ENCODE data around the gene TSPAN4. TPM values are rescaled to one million over a fixed set of nuclear protein-coding genes. Genes with fewer than 3 reads are reported as not detected.
A peak's percentile ranks its signal among the peaks of the same experiment; 100 is the strongest.

The TSPAN4 gene
- total RNA-seq, 1 experiment from 2014 or later, result 26.9 TPM

GRCh38 chr11:833114-833791, 9.4 kb upstream of the TSPAN4 start:
- H3K27me3 ChIP-seq, result no peaks in the 10 kb centered on the region
- peak in 1 of 2 experiments; percentile 62 for DNase-seq
- H3K9me3 ChIP-seq (replicated peaks), result no peaks in the 10 kb centered on the region
- H3K27ac ChIP-seq, result peak overlapping the region; percentile 82
- peaks cover 22% of the 10 kb centered on the region for H3K36me3 ChIP-seq
- H3K4me3 ChIP-seq, result peak overlapping the region; percentile 86
- peaks cover 29% of the 10 kb centered on the region for H3K4me1 ChIP-seq

DNA sequence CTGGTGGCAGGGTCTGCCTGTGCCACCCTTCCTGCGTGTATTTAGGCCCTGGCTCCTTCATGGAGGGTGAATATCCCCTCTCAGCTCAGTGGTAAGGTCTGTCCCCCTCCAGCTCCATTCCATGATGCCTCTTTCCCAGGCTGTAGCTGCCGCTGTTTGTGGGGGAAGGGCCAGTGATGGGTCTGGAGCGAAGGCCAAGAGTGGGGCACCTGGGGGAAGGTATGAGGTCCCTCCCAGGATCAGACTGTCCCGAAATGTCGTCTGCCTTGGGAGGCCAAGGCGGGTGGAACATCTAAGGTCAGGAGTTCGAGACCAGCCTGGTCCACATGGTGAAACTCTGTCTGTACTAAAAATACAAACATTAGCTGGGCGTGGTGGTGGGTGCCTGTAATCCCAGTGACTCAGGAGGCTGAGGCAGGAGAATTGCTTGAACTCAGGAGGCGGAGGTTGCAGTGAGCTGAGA, 8.8 kb upstream of the TSPAN4 start:
- peak overlapping the region; percentile 82; the same call in 1 of the 2 replicates for H3K27ac ChIP-seq
- no peak for DNase-seq
- peaks cover 27% of the 10 kb centered on the region for H3K36me3 ChIP-seq
- no peaks in the 10 kb centered on the region for H3K9me3 ChIP-seq (replicated peaks)
- peak overlapping the region; percentile 86 for H3K4me3 ChIP-seq
- H3K27me3 ChIP-seq, result no peaks in the 10 kb centered on the region
- H3K4me1 ChIP-seq, result peaks cover 24% of the 10 kb centered on the region

DNA sequence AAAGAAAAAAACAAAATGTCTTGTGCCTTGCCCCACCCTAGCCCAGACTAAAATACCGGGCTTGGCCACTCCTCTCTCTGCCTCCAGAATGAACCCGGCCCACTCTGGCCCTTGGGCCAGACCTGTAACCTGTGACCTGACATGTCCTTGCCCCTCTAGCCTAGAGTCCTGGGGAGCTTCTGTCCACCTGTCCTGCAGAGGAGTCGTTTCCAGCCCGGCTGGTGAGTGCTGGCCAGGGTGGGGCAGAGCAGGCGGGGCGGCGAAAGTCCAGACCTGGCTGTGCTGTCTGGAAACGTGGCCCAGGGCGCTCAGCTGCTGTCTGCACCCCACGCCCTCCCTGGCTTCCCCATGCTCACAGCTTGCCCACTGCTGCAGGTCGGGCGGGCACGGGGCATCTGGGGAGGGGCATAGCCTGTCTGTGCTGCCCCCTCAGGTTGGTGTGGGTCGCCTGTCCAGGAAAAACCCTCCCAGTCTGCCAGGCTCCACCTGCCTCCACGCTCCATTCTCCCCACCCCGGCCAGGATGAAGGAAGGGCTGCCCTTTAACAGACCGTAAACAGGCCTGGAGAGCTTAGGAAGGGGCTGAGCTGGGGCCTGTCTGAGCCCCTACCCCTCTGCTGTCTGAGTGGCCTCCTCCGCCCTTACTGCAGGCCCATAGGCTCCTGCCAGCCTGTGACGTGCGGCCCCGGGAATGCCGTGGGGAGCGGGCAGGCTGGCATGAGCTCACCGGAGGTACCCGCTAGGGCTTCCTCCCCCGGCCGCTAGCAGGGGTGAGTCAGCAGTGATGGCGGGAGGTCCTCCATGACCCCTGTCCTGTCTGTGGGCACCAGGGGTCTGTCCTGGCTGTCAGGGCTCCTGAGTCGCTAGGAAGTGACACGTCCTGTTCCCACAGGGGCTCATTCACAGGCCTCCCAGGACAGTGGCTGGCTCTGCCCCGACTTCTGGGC, 8.0 kb upstream of the TSPAN4 start:
- H3K4me3 ChIP-seq, result no peak overlapping the region; the same call in 1 of the 2 replicates
- no peaks in the 10 kb centered on the region for H3K9me3 ChIP-seq (replicated peaks)
- no peak overlapping the region for H3K27ac ChIP-seq
- H3K36me3 ChIP-seq, result peaks cover 35% of the 10 kb centered on the region
- peaks cover 24% of the 10 kb centered on the region for H3K4me1 ChIP-seq
- H3K27me3 ChIP-seq, result no peaks in the 10 kb centered on the region
- no peak for DNase-seq

DNA sequence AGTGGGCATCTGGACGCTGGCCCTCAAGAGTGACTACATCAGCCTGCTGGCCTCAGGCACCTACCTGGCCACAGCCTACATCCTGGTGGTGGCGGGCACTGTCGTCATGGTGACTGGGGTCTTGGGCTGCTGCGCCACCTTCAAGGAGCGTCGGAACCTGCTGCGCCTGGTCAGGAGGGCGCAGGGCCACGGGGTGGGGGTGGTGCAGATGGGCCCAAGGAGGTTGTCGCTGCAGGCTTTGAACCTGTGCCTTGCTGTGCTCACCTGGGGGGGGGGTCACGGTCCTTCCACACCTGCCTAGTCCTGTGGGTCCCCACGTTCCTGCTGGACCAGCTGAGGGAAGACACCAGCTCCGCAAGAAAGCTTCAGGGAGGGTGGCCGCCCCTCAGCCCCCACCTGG, 6.4 kb upstream of the TSPAN4 start:
- Histone ChIP-seq H3K9me3 (replicated peaks) (no peaks in the 10 kb centered on the region), H3K27ac (no peak overlapping the region), H3K27me3 (no peaks in the 10 kb centered on the region), H3K36me3 (peaks cover 50% of the 10 kb centered on the region), H3K4me1 (peaks cover 18% of the 10 kb centered on the region), H3K4me3 (no peak overlapping the region)
- DNase-seq, result no peak

- Histone ChIP-seq H3K27ac (no peak overlapping the region), H3K4me3 (no peak overlapping the region), H3K4me1 (peaks cover 17% of the 10 kb centered on the region), H3K9me3 (replicated peaks) (no peaks in the 10 kb centered on the region), H3K36me3 (peaks cover 50% of the 10 kb centered on the region), H3K27me3 (no peaks in the 10 kb centered on the region)
- DNase-seq, result no peak
Observed at GRCh38 chr11:836700-837099, 6.0 kb upstream of the TSPAN4 start.

DNA sequence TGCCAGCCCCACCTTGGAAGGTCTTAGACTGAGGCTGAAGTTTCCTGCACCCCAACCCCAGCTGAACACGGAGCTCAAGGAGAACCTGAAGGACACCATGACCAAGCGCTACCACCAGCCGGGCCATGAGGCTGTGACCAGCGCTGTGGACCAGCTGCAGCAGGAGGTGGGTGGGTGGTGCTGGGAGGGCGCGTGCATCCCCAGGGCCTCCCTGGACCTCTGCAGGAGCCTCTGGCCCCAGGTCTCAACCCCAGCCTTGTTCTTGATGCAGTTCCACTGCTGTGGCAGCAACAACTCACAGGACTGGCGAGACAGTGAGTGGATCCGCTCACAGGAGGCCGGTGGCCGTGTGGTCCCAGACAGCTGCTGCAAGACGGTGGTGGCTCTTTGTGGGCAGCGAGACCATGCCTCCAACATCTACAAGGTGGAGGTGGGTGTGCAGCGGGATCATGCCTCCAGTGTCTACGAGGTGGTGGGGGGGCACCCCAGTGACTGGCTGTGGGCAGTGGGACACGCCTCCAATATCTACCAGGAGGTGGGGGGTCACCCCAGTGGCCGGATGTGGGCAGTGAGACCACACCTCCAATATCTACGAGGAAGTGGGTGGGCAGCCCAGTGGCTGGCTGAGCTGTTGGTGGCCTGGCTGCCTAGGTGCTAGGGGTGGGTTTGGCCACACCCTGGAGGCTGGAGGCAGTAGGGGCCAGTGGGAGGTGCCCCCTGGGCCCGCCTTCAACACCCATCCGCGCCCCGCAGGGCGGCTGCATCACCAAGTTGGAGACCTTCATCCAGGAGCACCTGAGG, 5.3 kb upstream of the TSPAN4 start:
- H3K27me3 ChIP-seq, result no peaks in the 10 kb centered on the region
- peaks cover 10% of the 10 kb centered on the region; the same call in 1 of the 2 replicates for H3K4me1 ChIP-seq
- H3K4me3 ChIP-seq, result no peak overlapping the region
- no peaks in the 10 kb centered on the region for H3K9me3 ChIP-seq (replicated peaks)
- H3K36me3 ChIP-seq, result peaks cover 50% of the 10 kb centered on the region
- H3K27ac ChIP-seq, result no peak overlapping the region
- DNase-seq, result no peak

GRCh38 chr11:837990-838307, 4.7 kb upstream of the TSPAN4 start:
- no peaks in the 10 kb centered on the region for H3K9me3 ChIP-seq (replicated peaks)
- no peak overlapping the region for H3K27ac ChIP-seq
- peaks cover 50% of the 10 kb centered on the region for H3K36me3 ChIP-seq
- no peak for DNase-seq
- peaks cover 9% of the 10 kb centered on the region; the same call in 1 of the 2 replicates for H3K4me1 ChIP-seq
- no peaks in the 10 kb centered on the region for H3K27me3 ChIP-seq
- H3K4me3 ChIP-seq, result no peak overlapping the region

- peaks cover 9% of the 10 kb centered on the region; the same call in 1 of the 2 replicates for H3K4me1 ChIP-seq
- no peak overlapping the region for H3K4me3 ChIP-seq
- no peaks in the 10 kb centered on the region for H3K27me3 ChIP-seq
- H3K9me3 ChIP-seq (replicated peaks), result no peaks in the 10 kb centered on the region
- no peak overlapping the region for H3K27ac ChIP-seq
- peak in 1 of 2 experiments; percentile 60 for DNase-seq
- peaks cover 50% of the 10 kb centered on the region for H3K36me3 ChIP-seq
Observed at GRCh38 chr11:838441-839279, 4.0 kb upstream of the TSPAN4 start.

DNA sequence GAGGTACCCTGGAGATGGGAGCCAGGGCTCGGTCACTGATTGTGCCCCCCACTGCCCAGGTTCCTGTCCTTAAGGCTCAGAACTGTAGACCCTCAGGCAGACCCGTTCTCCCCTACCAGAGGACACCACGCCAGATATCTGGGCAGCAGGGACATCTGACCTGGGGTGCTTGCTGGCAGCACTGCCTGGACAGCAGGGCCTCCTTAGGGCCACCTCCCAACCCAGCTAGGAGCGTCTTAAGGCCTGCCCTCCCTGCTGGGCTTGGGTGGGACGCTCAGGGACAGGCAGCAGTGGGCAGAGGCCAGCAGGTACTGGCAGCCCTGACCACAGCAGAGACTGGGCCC, 3.4 kb upstream of the TSPAN4 start:
- peaks cover 50% of the 10 kb centered on the region for H3K36me3 ChIP-seq
- no peak for DNase-seq
- H3K4me1 ChIP-seq, result peaks cover 9% of the 10 kb centered on the region; the same call in 1 of the 2 replicates
- H3K4me3 ChIP-seq, result no peak overlapping the region
- H3K27me3 ChIP-seq, result no peaks in the 10 kb centered on the region
- H3K27ac ChIP-seq, result no peak overlapping the region
- no peaks in the 10 kb centered on the region for H3K9me3 ChIP-seq (replicated peaks)

DNA sequence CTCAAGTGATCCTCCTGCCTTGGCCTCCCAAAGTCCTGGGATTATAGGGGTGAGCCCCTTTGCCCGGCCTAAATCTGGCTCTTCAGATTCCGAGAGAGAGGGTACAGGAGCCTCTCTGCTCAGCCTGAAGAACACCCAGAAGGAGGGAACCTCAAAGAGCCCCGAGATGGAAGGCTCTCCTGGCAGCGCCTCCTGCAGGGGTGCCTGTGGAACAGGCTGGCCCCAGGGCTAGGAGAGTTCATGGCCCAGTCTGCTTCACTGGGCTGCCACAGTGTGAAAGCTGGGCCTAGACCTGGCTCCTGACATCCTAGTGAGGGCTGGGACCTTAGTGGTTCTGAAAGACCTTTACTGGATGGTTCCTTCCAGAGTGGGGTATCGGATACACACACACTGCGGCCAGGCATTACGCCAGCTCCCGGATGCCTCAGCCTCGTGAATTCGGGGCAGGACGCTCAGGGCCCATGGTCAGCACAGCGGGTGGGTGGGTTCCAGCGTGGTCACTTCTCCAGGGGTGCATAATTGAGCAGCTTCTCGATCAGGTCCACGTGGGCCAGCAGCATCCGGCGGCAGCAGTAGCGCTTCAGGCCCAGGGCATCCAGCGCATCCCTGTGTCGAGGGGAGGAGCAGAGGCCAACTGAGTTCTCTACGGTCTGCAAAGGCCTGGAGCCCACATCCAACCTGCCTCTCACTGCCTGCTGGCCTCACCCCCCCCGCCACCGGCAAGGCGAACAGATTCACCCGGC, 2.6 kb upstream of the TSPAN4 start:
- Histone ChIP-seq H3K4me1 (peaks cover 13% of the 10 kb centered on the region), H3K36me3 (peaks cover 50% of the 10 kb centered on the region), H3K27me3 (no peaks in the 10 kb centered on the region), H3K9me3 (replicated peaks) (no peaks in the 10 kb centered on the region), H3K27ac (no peak overlapping the region), H3K4me3 (no peak overlapping the region)
- no peak for DNase-seq

DNA sequence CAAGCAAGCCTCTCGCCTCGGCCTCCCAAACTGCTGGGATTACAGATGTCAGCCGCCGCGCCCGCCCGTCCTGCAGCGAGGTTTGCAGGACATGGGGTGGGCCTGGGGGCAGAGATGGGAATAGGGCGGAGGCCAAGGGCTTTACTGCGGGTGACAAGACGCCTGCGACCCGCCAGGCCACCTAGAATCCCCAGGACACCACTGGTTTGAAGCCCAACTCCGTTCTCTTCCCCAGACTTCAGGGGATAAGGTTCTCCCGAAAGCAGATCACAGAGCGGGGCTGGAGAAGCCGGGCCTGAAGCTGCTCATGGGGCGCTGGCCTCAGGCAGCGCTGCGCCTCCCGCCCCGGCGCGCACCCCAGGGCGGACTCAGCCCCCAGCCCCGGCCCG, 677 bp upstream of the TSPAN4 start:
- Histone ChIP-seq H3K36me3 (peaks cover 39% of the 10 kb centered on the region), H3K4me3 (peak overlapping the region; percentile 96), H3K27me3 (no peaks in the 10 kb centered on the region), H3K4me1 (peaks cover 25% of the 10 kb centered on the region), H3K27ac (peak overlapping the region; percentile 99; the same call in 1 of the 2 replicates), H3K9me3 (replicated peaks) (no peaks in the 10 kb centered on the region)
- DNase-seq, result no peak

- Histone ChIP-seq H3K27ac (peak overlapping the region; percentile 99), H3K36me3 (peaks cover 28% of the 10 kb centered on the region), H3K4me1 (peaks cover 25% of the 10 kb centered on the region), H3K9me3 (replicated peaks) (no peaks in the 10 kb centered on the region), H3K27me3 (no peaks in the 10 kb centered on the region), H3K4me3 (peak overlapping the region; percentile 96)
- DNase-seq, result peak in 1 of 2 experiments; percentile 47
Observed at GRCh38 chr11:843086-843734, 558 bp downstream of the TSPAN4 start.

Data from SJCRH30 (cell line).